Activated CD8-positive, alpha-beta memory T cell treated with anti-CD3 and anti-CD28 coated beads, Interleukin-2, amount 50 U/mL, for 48 hours (primary cell): ENCODE results near the gene HS6ST3.
"Not testable (repeated sequence)": the region's sequence is repeated elsewhere in the genome, so short reads cannot be mapped to it uniquely, and the experiment has no call there.

Source experiments
- DNase-seq: peaks from one replicate; pipeline ENCODE4 v3.0.0-alpha.2; 2020

HS6ST3 gene

GRCh38 chr13:96093296-96094006 lies 3.5 kb downstream of the HS6ST3 start:
- no peak for DNase-seq

GRCh38 chr13:96100457-96101220 lies 10.7 kb downstream of the HS6ST3 start:
- no peak for DNase-seq

GRCh38 chr13:96104516-96104915 lies 14.6 kb downstream of the HS6ST3 start:
- DNase-seq, result no peak

GRCh38 chr13:96108072-96108471 lies 18.2 kb downstream of the HS6ST3 start:
- DNase-seq, result not testable (repeated sequence)

GRCh38 chr13:96109125-96109524 lies 19.2 kb downstream of the HS6ST3 start:
- no peak for DNase-seq

- DNase-seq, result no peak
Measured at GRCh38 chr13:96112936-96113335, 23.0 kb downstream of the HS6ST3 start.

GRCh38 chr13:96115368-96115767 lies 25.5 kb downstream of the HS6ST3 start:
- not testable (repeated sequence) for DNase-seq

GRCh38 chr13:96119921-96120320 lies 30.0 kb downstream of the HS6ST3 start:
- no peak for DNase-seq

- no peak for DNase-seq
Measured at GRCh38 chr13:96130818-96131340, 41.0 kb downstream of the HS6ST3 start.

GRCh38 chr13:96141032-96141431 lies 51.1 kb downstream of the HS6ST3 start:
- no peak for DNase-seq

- DNase-seq, result no peak
Measured at GRCh38 chr13:96159725-96160124, 69.8 kb downstream of the HS6ST3 start.

GRCh38 chr13:96161141-96161540 lies 71.2 kb downstream of the HS6ST3 start:
- no peak for DNase-seq

GRCh38 chr13:96165840-96166239 lies 75.9 kb downstream of the HS6ST3 start:
- DNase-seq, result no peak

GRCh38 chr13:96172066-96172465 lies 82.2 kb downstream of the HS6ST3 start:
- no peak for DNase-seq

GRCh38 chr13:96178759-96179158 lies 88.9 kb downstream of the HS6ST3 start:
- no peak for DNase-seq

- no peak for DNase-seq
Measured at GRCh38 chr13:96179309-96179708, 89.4 kb downstream of the HS6ST3 start.

- no peak for DNase-seq
Measured at GRCh38 chr13:96181911-96182310, 92.0 kb downstream of the HS6ST3 start.

GRCh38 chr13:96185818-96186217 lies 95.9 kb downstream of the HS6ST3 start:
- no peak for DNase-seq

- no peak for DNase-seq
Measured at GRCh38 chr13:96191367-96191766, 101.5 kb downstream of the HS6ST3 start.

- no peak for DNase-seq
Measured at GRCh38 chr13:96193728-96194310, 103.9 kb downstream of the HS6ST3 start.

GRCh38 chr13:96198038-96198437 lies 108.1 kb downstream of the HS6ST3 start:
- no peak for DNase-seq

GRCh38 chr13:96199315-96199714 lies 109.4 kb downstream of the HS6ST3 start:
- no peak for DNase-seq

- no peak for DNase-seq
Measured at GRCh38 chr13:96200810-96201209, 110.9 kb downstream of the HS6ST3 start.

- DNase-seq, result no peak
Measured at GRCh38 chr13:96202315-96202714, 112.4 kb downstream of the HS6ST3 start.
